ENCODE measurements around the gene ABCC4.

DNA sequence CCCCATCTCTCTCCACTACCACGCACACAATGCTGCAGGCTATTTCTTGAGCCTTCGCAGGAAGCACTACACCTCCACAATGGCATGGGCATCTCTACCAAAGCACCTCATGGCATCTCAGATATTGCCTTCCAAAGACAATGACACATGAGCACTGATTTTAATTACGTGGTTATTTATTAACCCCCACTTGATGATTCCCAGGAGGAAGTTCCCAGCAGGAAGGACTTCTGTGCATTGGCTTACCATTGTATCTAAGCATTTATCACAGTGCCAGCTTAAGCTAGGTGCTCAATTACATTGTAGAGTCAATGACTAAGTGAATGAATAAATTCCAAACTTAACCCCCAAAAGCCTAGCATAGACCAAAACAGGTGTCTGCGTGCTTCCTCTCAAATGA is 101.4 kb downstream of the ABCC4 start:
- TF ChIP-seq, protein P1, sequence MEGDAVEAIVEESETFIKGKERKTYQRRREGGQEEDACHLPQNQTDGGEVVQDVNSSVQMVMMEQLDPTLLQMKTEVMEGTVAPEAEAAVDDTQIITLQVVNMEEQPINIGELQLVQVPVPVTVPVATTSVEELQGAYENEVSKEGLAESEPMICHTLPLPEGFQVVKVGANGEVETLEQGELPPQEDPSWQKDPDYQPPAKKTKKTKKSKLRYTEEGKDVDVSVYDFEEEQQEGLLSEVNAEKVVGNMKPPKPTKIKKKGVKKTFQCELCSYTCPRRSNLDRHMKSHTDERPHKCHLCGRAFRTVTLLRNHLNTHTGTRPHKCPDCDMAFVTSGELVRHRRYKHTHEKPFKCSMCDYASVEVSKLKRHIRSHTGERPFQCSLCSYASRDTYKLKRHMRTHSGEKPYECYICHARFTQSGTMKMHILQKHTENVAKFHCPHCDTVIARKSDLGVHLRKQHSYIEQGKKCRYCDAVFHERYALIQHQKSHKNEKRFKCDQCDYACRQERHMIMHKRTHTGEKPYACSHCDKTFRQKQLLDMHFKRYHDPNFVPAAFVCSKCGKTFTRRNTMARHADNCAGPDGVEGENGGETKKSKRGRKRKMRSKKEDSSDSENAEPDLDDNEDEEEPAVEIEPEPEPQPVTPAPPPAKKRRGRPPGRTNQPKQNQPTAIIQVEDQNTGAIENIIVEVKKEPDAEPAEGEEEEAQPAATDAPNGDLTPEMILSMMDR (conservative IDR thresholded peaks at IDR 0.05; ENCODE audit: low read depth, low read length): no peak
- TF ChIP-seq EZH2 (IDR thresholded peaks at IDR 0.05; ENCODE audit: borderline replicate concordance, low read depth, low read length, poor library complexity, severe bottlenecking): no peak

All from A673 (cell line).